GM12878 (cell line): ENCODE results near the gene ERMARD. TPM values are rescaled to one million over a fixed set of nuclear protein-coding genes. Genes with fewer than 3 reads are reported as not detected.

ENCODE experiments used
- ATAC-seq: fragments of 200-7000 bp; cut with Tn5 transposase; 3 replicates; pipeline ENCODE4 v1.9.1; 2020; ENCODE audit warnings: mild to moderate bottlenecking, moderate library complexity
- BruUV-seq: library from RNA; stranded (reverse); fragments of 400-500 nt; replicated peaks from 2 replicates; lab custom pipeline; 2021; lab: Mats Ljungman, UMichigan
- CTCF ChIA-PET: fragments of 300-600 bp; sonication (Branson Sonifier 250); formaldehyde crosslinking; extraction: SDS; loops from one replicate; lab custom pipeline; 2021; ENCODE audit warnings: inconsistent platforms; lab: Yijun Ruan, JAX
- POLR2A ChIA-PET: fragments of 350-600 bp; formaldehyde crosslinking; extraction: SDS; loops from one replicate; lab custom pipeline; 2021; ENCODE audit warnings: inconsistent platforms; lab: Charles Lee
- RAD21 ChIA-PET: fragments of 300-600 bp; sonication (Branson Sonifier 250); formaldehyde crosslinking; loops from one replicate; lab custom pipeline; 2023; ENCODE audit warnings: antibody characterized with exemption; ENCODE audit not compliant: unreplicated experiment; lab: Charles Lee
- SMC1A ChIA-PET: fragments of 300-600 bp; sonication (Branson Sonifier 250); formaldehyde crosslinking; loops from one replicate; lab custom pipeline; 2023; ENCODE audit not compliant: unreplicated experiment, uncharacterized antibody; lab: Charles Lee
- DNase-seq: peaks from one replicate; pipeline ENCODE4 v3.0.0-alpha.2; 2011; ENCODE audit warnings: low read depth, low spot score
- FAIRE-seq: peaks from 3 replicates; lab custom pipeline; 2011; peaks lifted over from hg19 to GRCh38; lab: Jason Lieb, UNC
- H2AFZ ChIP-seq: 2 replicates; pipeline ENCODE4 v1.6.0; 2011; ENCODE audit warnings: low read depth, low read length, control low read depth; ENCODE audit not compliant: control insufficient read depth
- H3K27ac ChIP-seq: 2 replicates; pipeline ENCODE4 v1.5.1; 2011; ENCODE audit warnings: control low read depth; ENCODE audit not compliant: control insufficient read depth, insufficient read depth
- H3K27me3 ChIP-seq, 2 experiments: replicated peaks in 1 of 2; 2 replicates each; pipeline versions ENCODE4 v1.6.0 to v1.6.1; 2011; ENCODE audit warnings: low read length in 1 of 2; ENCODE audit not compliant: control insufficient read depth in 2 of 2, insufficient read depth in 2 of 2
- H3K36me3 ChIP-seq, 2 experiments: 2 replicates each; pipeline ENCODE4 v1.5.1; 2011; ENCODE audit warnings: low read length in 1 of 2; ENCODE audit not compliant: control insufficient read depth in 2 of 2, insufficient read depth in 2 of 2
- H3K4me1 ChIP-seq: 2 replicates; pipeline ENCODE4 v1.6.1; 2011; ENCODE audit warnings: mild to moderate bottlenecking, low read length, moderate library complexity, mixed read lengths; ENCODE audit not compliant: control insufficient read depth, insufficient read depth
- H3K4me2 ChIP-seq: 2 replicates; pipeline ENCODE4 v1.6.0; 2011; ENCODE audit warnings: control low read depth; ENCODE audit not compliant: control insufficient read depth, insufficient read depth
- H3K4me3 ChIP-seq: fragments of 200-600 bp; sonication (generic); 2 replicates; pipeline ENCODE4 v1.5.1; 2016
- H3K79me2 ChIP-seq: 2 replicates; pipeline ENCODE4 v1.6.0; 2011; ENCODE audit warnings: low read length; ENCODE audit not compliant: control insufficient read depth, insufficient read depth
- H3K9ac ChIP-seq: 2 replicates; pipeline ENCODE4 v1.8.0; 2011; ENCODE audit warnings: low read length, control low read depth, mixed read lengths; ENCODE audit not compliant: control insufficient read depth, insufficient read depth
- H3K9me3 ChIP-seq: replicated peaks from 3 replicates; pipeline ENCODE4 v1.5.1; 2011; ENCODE audit warnings: mild to moderate bottlenecking, low read length; ENCODE audit not compliant: control insufficient read depth, insufficient read depth
- H4K20me1 ChIP-seq: 2 replicates; pipeline ENCODE4 v1.6.0; 2011; ENCODE audit not compliant: control insufficient read depth, insufficient read depth
- ASH2L ChIP-seq: fragments of 300-600, 200-600 bp; sonication (generic); IDR thresholded peaks from 2 replicates; pipeline ENCODE4 v1.6.1; 2017; ENCODE audit warnings: low read depth, mild to moderate bottlenecking, borderline replicate concordance
- BCL3 ChIP-seq: IDR thresholded peaks from 2 replicates; pipeline ENCODE4 v1.6.1; 2011; ENCODE audit warnings: borderline replicate concordance, low read depth, mild to moderate bottlenecking, moderate library complexity, low read length; ENCODE audit not compliant: insufficient read depth, poor library complexity, severe bottlenecking
- HDAC2 ChIP-seq: fragments of 200-600 bp; sonication (generic); IDR thresholded peaks from 2 replicates; pipeline ENCODE4 v1.6.1; 2017
- IKZF2 ChIP-seq, 2 experiments: fragments of 450-650 bp; IDR thresholded peaks; 2 replicates each; pipeline ENCODE4 v1.6.1; 2017; ENCODE audit warnings: mild to moderate bottlenecking in 2 of 2, moderate library complexity in 2 of 2
- LARP7 ChIP-seq: fragments of 450-650 bp; IDR thresholded peaks from 2 replicates; pipeline ENCODE4 v1.6.1; 2017; ENCODE audit warnings: mild to moderate bottlenecking
- NFYA ChIP-seq: IDR thresholded peaks from 2 replicates; pipeline ENCODE4 v1.6.1; 2011; ENCODE audit warnings: low read depth, mild to moderate bottlenecking, low read length, improper control_type of control experiment, borderline replicate concordance
- RBBP5 ChIP-seq: fragments of 200-600 bp; sonication (generic); conservative IDR thresholded peaks from 2 replicates; pipeline ENCODE4 v1.6.1; 2016
- RFX5 ChIP-seq: IDR thresholded peaks from 2 replicates; pipeline ENCODE4 v1.6.1; 2011; ENCODE audit warnings: low read depth, low read length, improper control_type of control experiment
- SREBF2 ChIP-seq: IDR thresholded peaks from 2 replicates; pipeline ENCODE4 v1.6.1; 2012; ENCODE audit warnings: mild to moderate bottlenecking, low read length
- SUPT20H ChIP-seq: IDR thresholded peaks from 2 replicates; pipeline ENCODE4 v1.6.1; 2011; ENCODE audit warnings: low read depth, mild to moderate bottlenecking, low read length, moderate library complexity, borderline replicate concordance; ENCODE audit not compliant: control insufficient read depth
- ZZZ3 ChIP-seq: IDR thresholded peaks from 2 replicates; pipeline ENCODE4 v1.6.1; 2011; ENCODE audit warnings: low read depth; ENCODE audit not compliant: control insufficient read depth, insufficient read length
- WGBS: methylation state at CpG from one replicate; pipeline ENCODE4 v1.1.6; 2016; ENCODE audit warnings: low lambda C conversion rate; ENCODE audit not compliant: insufficient replicate concordance, insufficient coverage; ENCODE audit errors: missing lambda C conversion rate; 5-methylcytosine and 5-hydroxymethylcytosine counted together
- in situ Hi-C: fragments of 300-500 bp; cut with MboI; formaldehyde crosslinking; loops from 9 replicates; pipeline ENCODE4 v1.14.3; 2018; ENCODE audit warnings: mixed read lengths
- intact Hi-C: fragments of 100-400 bp; cut with micrococcal nuclease; formaldehyde crosslinking; loops from one replicate; pipeline ENCODE4 v1.14.2; 2022; ENCODE audit not compliant: unreplicated experiment
- polyA plus RNA-seq, 11 experiments: library from polyadenylated mRNA; depleted of rRNA in 4 of 11; unstranded in 6 of 11; stranded (reverse) in 5 of 11; fragments of >200 nt; fragmentation: Nextera tagmentation in 4 of 11; fragmentation: Illumina TruSeq in 1 of 11; extraction: Ambion mirVana in 4 of 11; extraction: Trizol in 1 of 11; gene quantifications; 1 replicate in 1 of 11; 2 replicates in 10 of 11; pipeline versions ENCODE4 v1.2.1 to v1.2.3, GENCODE V29; 2011 to 2016; ENCODE audit warnings: inconsistent platforms in 2 of 11, missing spikeins in 2 of 11, low read depth in 1 of 11
- total RNA-seq, 4 experiments: library from RNA; depleted of rRNA in 3 of 4; stranded (reverse); fragments of >200 nt in 3 of 4; fragmentation: Illumina TruSeq in 1 of 4; extraction: Trizol in 1 of 4; gene quantifications; 2 replicates each; pipeline versions ENCODE4 v1.2.1 to v1.2.3, GENCODE V29; 2013 to 2021
- TF ChIP-seq, protein P1 (sequence below): fragments of 150-350 bp; IDR thresholded peaks from 2 replicates; pipeline ENCODE4 v1.6.1; 2014; ENCODE audit warnings: mild to moderate bottlenecking, low read depth, low read length
- TF ChIP-seq, protein P2 (sequence below): IDR thresholded peaks from 2 replicates; pipeline ENCODE4 v1.6.1; 2012; ENCODE audit warnings: low read depth, low read length, improper control_type of control experiment

ERMARD gene
- total and polyA plus RNA-seq, 10 of the 15 experiments (the other 5 are each of a cell fraction or from before 2014, with no cell fraction given) = 24.4 to 63.3 (median 34.1) TPM

DNA sequence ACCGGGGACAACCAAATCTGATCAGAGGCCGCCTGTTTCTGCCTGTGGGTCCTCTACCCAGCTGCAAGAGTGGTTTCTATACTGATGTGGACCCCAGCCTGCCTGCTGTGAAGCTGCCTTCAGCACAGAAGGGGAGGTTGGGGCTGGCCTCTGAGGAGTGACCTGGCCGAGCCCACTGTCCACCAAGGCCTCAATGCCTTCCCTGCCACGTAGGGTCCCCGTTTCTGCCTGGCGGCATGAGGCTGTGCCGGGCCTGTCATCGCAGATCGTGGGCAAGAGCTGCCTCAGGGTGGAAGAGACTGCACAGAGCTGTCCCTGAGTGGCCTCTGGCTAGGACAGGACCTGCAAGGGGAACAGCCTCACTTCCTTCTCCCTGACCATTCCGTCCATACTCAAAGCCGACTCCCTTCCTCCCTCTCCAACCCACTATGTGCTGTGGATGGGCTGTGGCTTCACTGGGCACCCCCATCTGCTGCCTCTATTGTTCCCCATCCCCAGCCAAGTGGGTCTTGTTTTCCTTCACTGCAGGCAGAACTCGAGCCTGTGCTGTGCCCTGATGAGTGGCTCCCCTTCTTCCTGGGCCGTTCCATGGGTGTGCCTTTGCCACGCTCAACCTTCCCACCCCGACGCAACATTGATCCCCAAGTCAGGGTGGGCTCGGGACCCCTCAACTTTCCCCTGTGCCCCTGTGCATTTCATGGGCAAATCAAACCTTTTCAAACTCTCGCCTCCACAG lies 60.3 kb downstream of the ERMARD start:
- TF ChIP-seq, protein P1, sequence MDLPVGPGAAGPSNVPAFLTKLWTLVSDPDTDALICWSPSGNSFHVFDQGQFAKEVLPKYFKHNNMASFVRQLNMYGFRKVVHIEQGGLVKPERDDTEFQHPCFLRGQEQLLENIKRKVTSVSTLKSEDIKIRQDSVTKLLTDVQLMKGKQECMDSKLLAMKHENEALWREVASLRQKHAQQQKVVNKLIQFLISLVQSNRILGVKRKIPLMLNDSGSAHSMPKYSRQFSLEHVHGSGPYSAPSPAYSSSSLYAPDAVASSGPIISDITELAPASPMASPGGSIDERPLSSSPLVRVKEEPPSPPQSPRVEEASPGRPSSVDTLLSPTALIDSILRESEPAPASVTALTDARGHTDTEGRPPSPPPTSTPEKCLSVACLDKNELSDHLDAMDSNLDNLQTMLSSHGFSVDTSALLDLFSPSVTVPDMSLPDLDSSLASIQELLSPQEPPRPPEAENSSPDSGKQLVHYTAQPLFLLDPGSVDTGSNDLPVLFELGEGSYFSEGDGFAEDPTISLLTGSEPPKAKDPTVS = no peak
- TF ChIP-seq, protein P2, sequence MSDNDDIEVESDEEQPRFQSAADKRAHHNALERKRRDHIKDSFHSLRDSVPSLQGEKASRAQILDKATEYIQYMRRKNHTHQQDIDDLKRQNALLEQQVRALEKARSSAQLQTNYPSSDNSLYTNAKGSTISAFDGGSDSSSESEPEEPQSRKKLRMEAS = no peak
- TF ChIP-seq NFYA (no peak), BCL3 (no peak), LARP7 (no peak), SREBF2 (no peak), HDAC2 (no peak), RFX5 (no peak), RBBP5 (no peak), ASH2L (no peak), ZZZ3 (no peak), IKZF2 (IDR thresholded peaks at IDR 0.05) (no peak), SUPT20H (no peak)
- CTCF ChIA-PET = interaction anchor here (1.6 kb wide), 1 partner anchor 20 kb away, joined by 5 read pairs; no protein-coding TSS in a partner anchor
- intact Hi-C loops (no loop called here), in situ Hi-C loops (no loop called here)
- no peak overlapping the region for H2AFZ ChIP-seq
- no peak overlapping the region for H3K27ac ChIP-seq
- 60% methylated on average over 18 of the region's 18 CpGs for WGBS
- H3K4me3 ChIP-seq = no peak overlapping the region
- RAD21 ChIA-PET = no interaction called here
- H3K36me3 ChIP-seq = no peaks in the 10 kb centered on the region
- no peaks in the 10 kb centered on the region for H3K79me2 ChIP-seq
- SMC1A ChIA-PET = no interaction called here
- no peaks in the 10 kb centered on the region; the same call in 2 of the 3 replicates for H3K9me3 ChIP-seq
- H3K9ac ChIP-seq = no peak overlapping the region
- BruUV-seq = no TSS peak
- no peak for FAIRE-seq
- no peak for DNase-seq
- H3K4me2 ChIP-seq = no peak overlapping the region
- no peak for ATAC-seq
- POLR2A ChIA-PET = no interaction called here
- no peaks in the 10 kb centered on the region for H4K20me1 ChIP-seq
- no peaks in the 10 kb centered on the region for H3K4me1 ChIP-seq
- H3K27me3 ChIP-seq = no peaks in the 10 kb centered on the region; a peak in 1 of 4 replicates
